Measurements from ENCODE around the gene RNF222. TPM values are rescaled to one million over a fixed set of nuclear protein-coding genes. Genes with fewer than 3 reads are reported as not detected.

Gene RNF222
- total RNA-seq, 3 donors from 2014 or later = not detected

GRCh38 chr17:8392674-8393469, 4.8 kb downstream of the RNF222 start:
- intact Hi-C loops (cut with DNase I, micrococcal nuclease) = no loop called here
- ATAC-seq (no peak), DNase-seq (no peak)
- Histone ChIP-seq H3K36me3 (ENCODE audit: low read depth) (no peaks in the 10 kb centered on the region), H3K4me3 (no peak overlapping the region), H3K9me3 (no peaks in the 10 kb centered on the region), H3K4me1 (ENCODE audit: low read depth) (peaks cover 4% of the 10 kb centered on the region)
- TF ChIP-seq CTCF (IDR thresholded peaks at IDR 0.05) = no peak

GRCh38 chr17:8392274-8392673, 5.4 kb downstream of the RNF222 start:
- intact Hi-C loops (cut with DNase I, micrococcal nuclease) = no loop called here
- H3K36me3 ChIP-seq (ENCODE audit: low read depth) = no peaks in the 10 kb centered on the region
- H3K9me3 ChIP-seq = no peaks in the 10 kb centered on the region
- no peak overlapping the region for H3K4me3 ChIP-seq
- no peak for TF ChIP-seq CTCF (IDR thresholded peaks at IDR 0.05)
- no peak for DNase-seq
- H3K4me1 ChIP-seq (ENCODE audit: low read depth) = peaks cover 4% of the 10 kb centered on the region
- no peak for ATAC-seq

- no peak for DNase-seq
- intact Hi-C loops (cut with DNase I, micrococcal nuclease) = no loop called here
- ATAC-seq = no peak
- H3K4me1 ChIP-seq (ENCODE audit: low read depth) = peaks cover 4% of the 10 kb centered on the region
- H3K4me3 ChIP-seq = no peak overlapping the region
- no peak for TF ChIP-seq CTCF (IDR thresholded peaks at IDR 0.05)
- H3K9me3 ChIP-seq = no peaks in the 10 kb centered on the region
- no peaks in the 10 kb centered on the region for H3K36me3 ChIP-seq (ENCODE audit: low read depth)
These were observed 5.9 kb downstream of the RNF222 start for GRCh38 chr17:8391711-8392110.

GRCh38 chr17:8387914-8388651, 9.5 kb downstream of the RNF222 start:
- TF ChIP-seq CTCF (IDR thresholded peaks at IDR 0.05) = no peak
- intact Hi-C loops (cut with DNase I, micrococcal nuclease) = no loop called here

GRCh38 chr17:8386841-8387240, 10.8 kb downstream of the RNF222 start:
- DNase-seq (no peak), ATAC-seq (no peak)
- Histone ChIP-seq H3K4me1 (ENCODE audit: low read depth) (peaks cover 17% of the 10 kb centered on the region), H3K9me3 (no peaks in the 10 kb centered on the region), H3K36me3 (ENCODE audit: low read depth) (no peaks in the 10 kb centered on the region), H3K4me3 (no peak overlapping the region)
- no peak for TF ChIP-seq CTCF (IDR thresholded peaks at IDR 0.05)
- intact Hi-C loops (cut with DNase I, micrococcal nuclease) = no loop called here

More at GRCh38 chr17:8387914-8388651, 9.5 kb downstream of the RNF222 start:
- Histone ChIP-seq H3K36me3 (ENCODE audit: low read depth) (no peaks in the 10 kb centered on the region), H3K4me1 (ENCODE audit: low read depth) (peaks cover 11% of the 10 kb centered on the region), H3K4me3 (no peak overlapping the region), H3K9me3 (no peaks in the 10 kb centered on the region)
- ATAC-seq (no peak), DNase-seq (no peak)

Data from mucosa of descending colon (tissue), 3 donors.